Hematopoietic multipotent progenitor cell treated with erythropoietin and hydrocortisone succinate and interleukin-3 and kit ligand, for 17 days (in vitro differentiated cells): ENCODE data around the gene MTERF1.

ENCODE experiments used
- DNase-seq: peaks from one replicate; pipeline ENCODE4 v3.0.0-alpha.2; 2015; ENCODE audit warnings: low spot score

Gene MTERF1

DNA sequence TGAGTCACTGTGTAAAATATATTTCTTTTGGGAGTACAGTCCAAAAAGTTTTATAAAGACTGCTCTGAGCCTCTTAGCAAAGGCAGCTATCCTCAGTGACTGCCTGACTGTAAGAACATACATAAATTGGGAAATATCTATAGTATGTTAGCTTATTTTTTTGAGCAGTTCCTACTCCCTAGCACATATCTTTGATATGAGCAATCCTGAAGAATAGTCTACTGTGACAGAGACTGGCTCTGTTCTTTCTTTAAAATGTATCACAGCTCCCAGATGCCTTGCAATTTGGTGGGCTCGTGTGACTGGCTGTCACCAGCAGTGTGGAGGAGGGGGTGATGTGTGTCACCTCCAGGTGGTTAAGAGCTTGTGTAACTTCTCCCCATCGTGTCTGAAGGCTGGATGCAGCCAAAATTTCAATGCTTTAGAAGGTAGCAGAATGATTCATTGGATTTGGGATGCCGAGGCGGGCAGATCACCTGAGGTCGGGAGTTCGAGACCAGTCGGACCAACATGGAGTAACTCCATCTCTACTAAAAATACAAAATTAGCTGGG lies 47.9 kb downstream of the MTERF1 start:
- DNase-seq: no peak

DNA sequence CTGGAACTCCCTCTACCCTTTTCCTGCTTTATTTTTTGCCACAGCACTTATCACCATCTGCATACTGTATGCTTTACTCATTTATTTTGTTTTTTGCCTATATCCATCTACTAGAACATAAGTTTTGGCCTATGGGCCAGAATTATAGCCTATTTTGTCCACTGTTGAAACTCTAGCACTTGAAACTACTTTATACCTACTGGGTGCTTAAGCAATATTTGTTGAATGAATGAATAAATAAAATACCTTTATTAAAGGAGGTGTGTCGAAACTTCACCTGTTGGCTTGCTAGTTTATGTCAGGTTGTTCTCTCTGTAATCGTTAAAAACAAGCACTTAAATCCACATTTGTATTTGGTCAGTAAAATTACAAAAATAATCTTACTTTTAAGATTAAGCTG lies 53.3 kb downstream of the MTERF1 start:
- no peak for DNase-seq

DNA sequence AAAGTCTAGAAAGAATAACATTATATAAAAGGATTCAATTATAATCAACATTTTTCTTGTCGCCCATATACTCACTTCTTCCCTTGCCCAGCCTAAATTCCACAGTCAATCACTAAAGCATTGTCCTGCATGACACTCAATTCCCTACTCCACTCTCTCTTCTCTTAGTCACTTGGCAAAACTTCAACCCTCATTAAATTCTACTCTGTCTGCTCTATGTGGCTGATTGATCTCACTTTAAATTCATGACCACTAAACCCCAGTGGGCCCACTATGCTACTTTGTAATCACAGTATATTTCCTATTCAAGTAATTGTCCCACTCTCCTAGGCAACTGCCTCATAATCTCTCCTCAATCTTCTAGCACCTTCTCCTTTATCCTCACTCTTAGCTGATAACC lies 54.1 kb downstream of the MTERF1 start:
- DNase-seq: no peak

DNA sequence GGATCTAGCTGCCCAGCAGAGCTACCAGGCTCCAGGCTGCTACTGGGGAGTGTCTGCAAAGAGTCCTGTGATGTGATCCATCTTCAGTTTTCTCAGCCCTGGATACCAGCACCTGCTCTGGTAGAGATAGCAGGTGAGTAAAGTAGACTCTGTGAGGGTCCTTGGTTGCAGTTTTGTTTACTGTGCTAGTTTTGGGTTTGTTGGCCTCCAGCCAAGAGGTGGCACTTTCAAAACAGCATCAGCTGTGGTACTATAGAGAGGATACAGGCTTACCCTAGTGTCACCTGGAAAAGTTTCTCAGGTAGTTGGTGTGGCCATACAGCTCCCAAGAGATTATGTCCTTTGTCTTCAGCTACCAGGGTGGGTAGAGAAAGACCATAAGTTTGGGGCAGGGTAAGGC lies 56.3 kb downstream of the MTERF1 start:
- DNase-seq: no peak
